GM19452 (cell line): ENCODE results near the gene NAXD.

ENCODE experiments used
- ATAC-seq: cut with Tn5 transposase; IDR thresholded peaks from one replicate; pipeline ENCODE4 v1.9.1; 2021; ENCODE audit not compliant: unreplicated experiment

The NAXD gene

DNA sequence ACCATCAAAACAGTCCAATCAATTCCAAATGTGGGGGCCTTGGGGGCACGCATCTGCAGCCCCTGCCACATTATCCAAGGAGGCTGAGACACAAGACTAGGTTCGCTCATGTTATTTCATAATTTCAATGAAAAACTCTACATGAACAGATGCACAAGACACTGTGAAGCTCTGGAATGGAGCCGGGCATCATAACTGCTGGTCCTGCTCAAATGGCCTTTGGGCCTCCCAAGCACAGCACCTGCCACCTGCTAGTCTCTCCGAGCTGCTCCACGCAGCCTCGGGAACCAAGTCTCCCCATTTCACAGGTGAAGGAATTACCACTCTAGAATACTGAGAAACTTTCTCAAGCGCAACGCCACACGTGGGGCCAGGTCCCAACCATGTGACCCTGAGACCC is 73.7 kb downstream of the NAXD start:
- no peak for ATAC-seq
